GM12864 (cell line): ENCODE data around the gene RUNX2.

Experiments
- DNase-seq: peaks from one replicate; pipeline ENCODE4 v3.0.0-alpha.2; 2011; ENCODE audit warnings: low read depth
- H3K4me3 ChIP-seq: 2 replicates; pipeline ENCODE4 v1.5.1; 2011; ENCODE audit warnings: mild to moderate bottlenecking, low read depth, low read length, control low read depth
- CTCF ChIP-seq: IDR thresholded peaks from 2 replicates; pipeline ENCODE4 v1.5.1; 2011; ENCODE audit warnings: low read depth, mild to moderate bottlenecking, moderate library complexity, low read length, control low read depth, inconsistent platforms; ENCODE audit errors: missing control alignments

The RUNX2 gene

GRCh38 chr6:45422503-45423110 is 94.5 kb downstream of the RUNX2 start:
- DNase-seq = no peak
- peak overlapping the region; percentile 27; the same call in 1 of the 2 replicates for H3K4me3 ChIP-seq
- TF ChIP-seq CTCF = no peak

DNA sequence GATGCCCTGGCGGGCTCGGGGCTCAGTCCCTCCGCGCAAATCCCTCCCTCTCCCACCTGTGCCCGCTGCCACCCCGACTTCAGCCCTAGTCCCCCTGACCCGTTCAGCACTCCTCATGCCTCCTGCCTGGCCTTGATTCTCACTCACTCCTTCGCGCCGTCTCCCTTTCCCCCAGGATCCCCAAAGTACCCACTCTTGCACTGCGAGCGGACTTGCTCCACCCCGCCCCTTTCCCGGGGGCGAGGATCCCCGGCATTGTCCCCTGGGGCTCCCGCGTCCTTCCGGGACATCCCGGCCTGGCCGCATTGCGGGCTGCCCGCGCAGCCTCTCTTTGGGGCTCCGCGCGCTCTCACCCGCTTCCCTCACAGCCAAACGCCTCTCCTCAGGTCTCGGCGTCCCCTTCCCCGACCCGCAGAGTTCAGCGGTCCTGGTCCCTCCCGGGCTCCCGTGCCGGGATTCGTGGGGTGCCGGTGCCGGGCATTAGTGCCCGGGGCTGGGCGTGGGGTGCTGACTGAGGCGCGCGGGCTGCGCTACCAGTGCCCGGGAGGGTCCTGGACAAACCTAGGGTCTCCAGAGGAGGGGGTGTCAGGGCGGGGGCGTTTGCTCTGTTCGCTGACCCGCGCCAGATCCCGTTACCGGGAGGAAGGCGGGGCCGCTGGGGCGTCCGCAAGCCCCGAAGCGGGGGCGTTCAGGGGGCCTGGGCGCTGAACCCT is 95.1 kb downstream of the RUNX2 start:
- H3K4me3 ChIP-seq = peak overlapping the region; percentile 27
- DNase-seq = no peak
- TF ChIP-seq CTCF = no peak

DNA sequence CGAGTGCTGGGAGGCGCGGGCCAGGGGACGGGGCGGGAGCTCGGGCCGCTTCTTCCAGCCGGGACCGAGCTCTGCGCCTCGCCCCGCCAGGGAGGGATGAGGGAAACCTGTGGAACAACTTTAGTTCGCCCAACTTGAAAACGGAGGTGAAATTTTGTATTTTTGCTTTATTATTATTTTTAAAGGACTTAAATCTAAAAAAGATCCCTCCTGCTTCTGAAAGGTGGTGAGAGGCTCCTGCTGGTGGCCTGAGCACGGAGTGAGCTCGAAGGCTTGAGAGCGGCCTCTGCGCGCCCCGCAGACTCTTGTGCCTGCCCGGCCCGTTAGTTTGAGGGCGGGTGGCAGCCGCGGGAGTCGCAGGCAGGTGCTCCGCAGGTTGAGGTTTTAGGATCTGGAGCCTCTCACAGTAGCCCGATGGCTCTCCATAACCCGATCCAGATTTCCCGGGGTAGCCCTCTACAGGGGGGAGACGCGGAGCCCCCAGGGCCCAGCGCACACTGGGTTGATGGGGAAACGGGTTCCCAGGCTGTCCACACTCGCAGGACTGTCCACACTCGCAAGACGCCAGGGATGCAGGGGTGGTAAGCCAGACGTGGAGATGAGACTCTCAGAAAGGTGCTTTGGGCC is 95.8 kb downstream of the RUNX2 start:
- H3K4me3 ChIP-seq = no peak overlapping the region
- no peak for DNase-seq

GRCh38 chr6:45424451-45424861 is 96.3 kb downstream of the RUNX2 start:
- no peak overlapping the region for H3K4me3 ChIP-seq
- TF ChIP-seq CTCF = no peak
- no peak for DNase-seq

More for the DNA sequence above, 95.8 kb downstream of the RUNX2 start:
- no peak for TF ChIP-seq CTCF

GRCh38 chr6:45426251-45426650 is 98.1 kb downstream of the RUNX2 start:
- H3K4me3 ChIP-seq = no peak overlapping the region
- DNase-seq = no peak
- no peak for TF ChIP-seq CTCF

- H3K4me3 ChIP-seq = no peak overlapping the region
- no peak for DNase-seq
- TF ChIP-seq CTCF = no peak
Observed at GRCh38 chr6:45427726-45428125, 99.6 kb downstream of the RUNX2 start.

DNA sequence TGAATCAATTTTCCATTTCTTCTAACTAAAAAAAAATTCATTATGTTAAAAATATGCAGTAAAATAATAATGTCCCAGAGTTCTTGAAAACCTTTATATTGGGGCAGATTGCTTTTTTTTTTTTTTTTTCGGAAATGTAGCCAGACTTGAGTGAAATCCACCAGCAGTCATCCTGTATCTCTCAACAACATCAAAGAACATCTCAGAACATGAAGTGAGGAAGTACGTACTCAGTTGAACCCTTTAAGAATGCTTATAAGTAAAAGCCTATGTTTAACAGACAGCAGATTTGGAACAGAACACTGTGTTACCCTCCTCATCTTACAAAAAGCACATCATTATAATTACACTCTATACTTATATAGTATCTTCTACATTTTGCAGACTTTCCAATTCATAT is 100.6 kb downstream of the RUNX2 start:
- no peak for DNase-seq
- no peak for TF ChIP-seq CTCF
- H3K4me3 ChIP-seq = no peak overlapping the region
